ENCODE measurements around the gene IRX4.

The IRX4 gene

DNA sequence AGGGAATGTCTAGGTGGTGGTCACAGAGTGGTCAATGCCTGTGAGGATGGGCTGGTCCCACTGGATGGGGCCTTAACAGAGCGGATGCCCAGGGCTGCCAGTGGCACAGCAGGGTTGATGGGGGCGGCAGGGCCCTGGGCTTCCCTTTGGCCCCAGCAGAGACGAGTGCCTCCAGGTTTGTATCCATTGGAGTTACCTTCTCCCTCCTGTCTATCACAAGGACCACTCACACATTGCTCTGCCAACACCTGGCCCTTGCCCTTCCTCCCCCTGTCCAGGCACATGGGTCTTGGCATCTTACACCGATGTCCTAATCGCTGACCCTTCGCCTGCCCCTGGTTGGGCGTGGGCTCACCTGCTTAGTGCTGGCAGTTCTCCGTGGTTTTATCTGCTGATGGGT is 26.2 kb upstream of the IRX4 start:
- no peak overlapping the region for H3K4me3 Mint-ChIP-seq
- peaks cover 7% of the 10 kb centered on the region for H3K9me3 Mint-ChIP-seq
- ATAC-seq (ENCODE audit: low read depth) (no peak), DNase-seq (ENCODE audit: low spot score in 2 of 2) (no peak)
- H3K27ac Mint-ChIP-seq = no peak overlapping the region
- no peaks in the 10 kb centered on the region for H3K4me1 Mint-ChIP-seq
- peaks cover 9% of the 10 kb centered on the region for H3K27me3 Mint-ChIP-seq
- no peaks in the 10 kb centered on the region for H3K36me3 Mint-ChIP-seq

DNA sequence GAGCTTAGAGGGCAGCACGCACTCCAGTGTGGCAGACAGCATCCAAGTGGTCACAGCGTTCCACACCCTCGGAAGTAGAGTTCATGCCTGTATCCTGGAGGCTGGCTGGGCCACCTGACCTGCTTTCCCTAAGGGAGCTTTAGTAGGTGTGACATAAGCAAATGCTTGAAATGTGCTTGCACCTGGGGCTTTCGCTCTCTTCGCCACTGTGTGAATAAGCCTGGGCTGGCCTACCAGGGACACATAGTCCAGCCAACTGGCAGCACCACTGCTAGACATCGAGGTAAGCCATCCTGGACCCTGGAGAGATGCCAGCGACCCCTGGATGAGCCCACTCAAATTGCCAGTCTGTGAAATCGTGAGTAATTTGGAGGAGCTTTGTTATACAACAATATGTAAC is 24.9 kb upstream of the IRX4 start:
- DNase-seq (ENCODE audit: low spot score in 2 of 2) = no peak

DNA sequence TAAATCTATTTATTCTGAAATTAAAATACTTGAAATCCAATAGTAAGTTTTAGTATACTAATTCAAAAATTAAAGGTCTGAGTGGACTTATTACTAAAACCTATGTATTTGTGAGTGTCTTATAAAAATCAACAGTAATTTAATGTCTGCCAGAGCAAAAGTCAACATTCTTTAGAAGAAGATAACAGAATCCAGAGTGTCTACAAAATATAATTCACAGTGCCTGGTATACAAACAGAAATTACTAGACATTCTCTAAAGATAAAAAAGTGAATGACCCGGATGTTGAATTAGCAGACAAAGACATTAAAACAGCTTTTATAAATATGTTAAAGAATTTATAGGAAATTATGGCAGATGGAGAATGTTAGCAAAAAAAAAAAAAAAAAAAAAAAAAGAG is 22.4 kb upstream of the IRX4 start:
- DNase-seq (ENCODE audit: low spot score in 2 of 2) (no peak), ATAC-seq (ENCODE audit: low read depth) (no peak)
- no peak overlapping the region for H3K4me3 Mint-ChIP-seq
- peaks cover 10% of the 10 kb centered on the region for H3K27me3 Mint-ChIP-seq
- peaks cover 4% of the 10 kb centered on the region for H3K9me3 Mint-ChIP-seq
- no peaks in the 10 kb centered on the region for H3K36me3 Mint-ChIP-seq
- no peak overlapping the region for H3K27ac Mint-ChIP-seq
- no peaks in the 10 kb centered on the region for H3K4me1 Mint-ChIP-seq

More for the DNA sequence above, 24.9 kb upstream of the IRX4 start:
- peaks cover 9% of the 10 kb centered on the region for H3K27me3 Mint-ChIP-seq
- no peaks in the 10 kb centered on the region for H3K36me3 Mint-ChIP-seq
- no peak for ATAC-seq (ENCODE audit: low read depth)
- H3K4me3 Mint-ChIP-seq = no peak overlapping the region
- peaks cover 7% of the 10 kb centered on the region for H3K9me3 Mint-ChIP-seq
- no peak overlapping the region for H3K27ac Mint-ChIP-seq
- H3K4me1 Mint-ChIP-seq = no peaks in the 10 kb centered on the region

DNA sequence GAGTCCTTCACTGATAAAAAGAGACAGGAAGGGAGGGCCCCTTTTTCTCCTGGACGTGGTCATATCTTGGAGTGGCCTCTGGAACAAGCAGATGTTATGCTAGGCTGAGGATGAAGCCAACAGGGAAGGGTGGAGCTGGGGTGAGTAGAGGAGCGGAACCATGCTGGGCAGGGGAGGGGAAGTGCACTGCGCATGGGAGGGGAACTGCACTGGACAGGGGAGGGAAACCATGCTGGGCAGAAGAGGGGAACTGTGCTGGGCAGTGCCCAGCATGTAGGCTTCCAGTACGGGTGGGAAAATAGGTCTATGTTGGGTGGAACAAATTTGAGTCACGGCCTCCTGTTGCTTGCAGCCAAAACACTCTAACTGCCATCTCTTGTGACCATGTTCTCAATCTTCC is 19.3 kb upstream of the IRX4 start:
- H3K36me3 Mint-ChIP-seq = no peaks in the 10 kb centered on the region
- H3K9me3 Mint-ChIP-seq = peaks cover 4% of the 10 kb centered on the region
- no peak for DNase-seq (ENCODE audit: low spot score in 2 of 2)
- no peak overlapping the region for H3K27ac Mint-ChIP-seq
- no peak overlapping the region for H3K4me3 Mint-ChIP-seq
- ATAC-seq (ENCODE audit: low read depth) = no peak
- no peaks in the 10 kb centered on the region for H3K4me1 Mint-ChIP-seq
- H3K27me3 Mint-ChIP-seq = peaks cover 5% of the 10 kb centered on the region

DNA sequence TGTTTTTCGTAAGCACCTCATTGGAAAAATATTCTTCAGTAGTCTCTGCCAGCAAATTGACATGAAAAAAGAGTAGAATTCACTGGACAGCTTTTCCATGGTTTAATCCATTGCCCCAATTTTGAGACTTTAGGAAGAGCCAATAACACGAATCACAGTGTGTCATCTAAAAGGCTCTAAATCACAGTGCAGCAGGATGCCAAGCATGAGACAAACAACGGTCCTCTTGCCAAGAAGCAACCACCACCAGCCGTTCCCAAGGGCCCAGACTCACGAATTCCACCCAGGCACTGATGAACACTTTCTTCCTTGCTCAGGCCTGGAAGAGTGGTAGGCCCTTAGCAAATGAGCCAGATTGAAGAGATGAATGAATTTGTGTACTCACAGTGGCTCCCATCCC is 18.3 kb upstream of the IRX4 start:
- Mint-ChIP-seq H3K4me3 (no peak overlapping the region), H3K27me3 (peaks cover 8% of the 10 kb centered on the region)

DNA sequence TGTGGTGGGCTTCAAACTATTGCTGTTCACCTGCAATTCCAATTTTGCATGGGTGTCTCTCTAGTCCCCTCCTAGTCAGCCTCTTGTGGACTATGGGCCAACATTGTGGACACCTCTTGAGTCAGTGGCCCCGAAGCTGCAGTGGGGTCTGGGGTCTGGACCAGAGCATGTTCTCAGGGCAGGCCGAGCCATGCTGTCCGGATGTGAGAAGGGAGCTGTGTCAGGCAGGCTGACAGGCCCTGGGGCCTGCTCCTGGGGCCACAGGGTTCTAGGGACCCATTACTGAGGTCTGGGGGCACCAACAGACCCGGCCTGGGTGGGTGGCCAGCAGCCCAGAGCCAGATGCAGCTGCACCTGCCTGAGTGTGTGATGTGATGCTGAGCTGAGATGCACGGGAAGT is 16.5 kb upstream of the IRX4 start:
- no peak for DNase-seq (ENCODE audit: low spot score in 2 of 2)
- Mint-ChIP-seq H3K27ac (no peak overlapping the region), H3K27me3 (peaks cover 16% of the 10 kb centered on the region), H3K4me3 (no peak overlapping the region), H3K36me3 (no peaks in the 10 kb centered on the region), H3K9me3 (no peaks in the 10 kb centered on the region), H3K4me1 (no peaks in the 10 kb centered on the region)
- ATAC-seq (ENCODE audit: low read depth) = no peak

More for the DNA sequence above, 18.3 kb upstream of the IRX4 start:
- Mint-ChIP-seq H3K9me3 (peaks cover 4% of the 10 kb centered on the region), H3K27ac (no peak overlapping the region), H3K36me3 (no peaks in the 10 kb centered on the region), H3K4me1 (no peaks in the 10 kb centered on the region)
- ATAC-seq (ENCODE audit: low read depth) (no peak), DNase-seq (ENCODE audit: low spot score in 2 of 2) (no peak)

DNA sequence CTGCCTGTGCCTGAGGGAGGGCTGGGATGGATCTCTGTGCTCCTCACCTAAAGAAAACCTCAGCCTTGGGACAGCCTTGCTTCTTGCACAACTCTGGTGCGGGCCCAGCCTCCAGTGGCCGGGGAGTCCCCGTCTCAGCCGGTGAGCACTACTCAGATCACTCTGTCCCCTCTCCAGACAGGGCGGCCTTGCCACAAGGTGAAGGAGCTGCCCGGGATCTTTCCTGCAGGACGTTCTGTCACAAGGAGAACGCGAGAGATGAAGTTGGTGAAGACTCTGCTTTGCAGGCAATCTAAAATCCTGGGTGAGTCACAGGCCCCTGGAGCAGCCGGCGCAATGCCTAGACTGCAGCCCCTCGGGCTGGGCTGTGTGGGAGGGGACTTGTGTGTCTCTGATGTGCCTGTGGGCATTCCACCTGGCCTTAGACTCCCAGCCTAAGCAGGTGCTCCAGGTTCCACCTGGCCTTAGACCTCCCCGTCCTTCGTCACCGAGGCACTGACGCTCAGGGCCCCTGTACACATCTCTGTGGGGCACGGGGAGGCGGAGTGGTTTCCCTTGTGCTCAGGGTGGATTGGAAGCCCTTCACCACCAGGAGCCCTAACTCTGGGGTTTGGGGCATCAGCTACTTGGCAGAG is 15.2 kb upstream of the IRX4 start:
- Mint-ChIP-seq H3K27ac (no peak overlapping the region), H3K4me1 (no peaks in the 10 kb centered on the region), H3K36me3 (no peaks in the 10 kb centered on the region), H3K27me3 (peaks cover 14% of the 10 kb centered on the region), H3K9me3 (no peaks in the 10 kb centered on the region), H3K4me3 (no peak overlapping the region)
- ATAC-seq (ENCODE audit: low read depth) (no peak), DNase-seq (ENCODE audit: low spot score in 2 of 2) (no peak)

DNA sequence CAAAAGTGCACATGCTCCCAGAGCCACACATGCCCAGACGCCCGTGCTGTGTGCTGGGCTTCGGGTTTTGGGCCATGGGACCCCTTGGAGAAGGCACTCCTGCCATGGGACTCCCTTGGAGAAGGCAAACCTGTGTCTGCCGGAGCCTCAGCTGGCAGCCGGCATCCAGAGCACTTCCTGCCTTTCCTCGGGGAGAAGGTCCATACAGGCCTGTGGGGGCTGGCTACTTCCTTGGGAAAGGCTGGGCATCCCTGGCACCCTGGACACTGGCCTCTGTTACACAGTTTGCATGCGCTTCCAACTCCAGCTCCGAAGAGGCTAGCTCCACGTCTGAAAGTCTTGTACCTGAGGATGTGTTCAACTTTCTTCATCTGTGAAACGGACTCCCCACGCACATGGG is 14.7 kb upstream of the IRX4 start:
- no peak overlapping the region for H3K4me3 Mint-ChIP-seq
- no peaks in the 10 kb centered on the region for H3K9me3 Mint-ChIP-seq
- DNase-seq (ENCODE audit: low spot score in 2 of 2) (no peak), ATAC-seq (ENCODE audit: low read depth) (no peak)
- peaks cover 1% of the 10 kb centered on the region for H3K36me3 Mint-ChIP-seq
- peaks cover 15% of the 10 kb centered on the region for H3K27me3 Mint-ChIP-seq
- no peaks in the 10 kb centered on the region for H3K4me1 Mint-ChIP-seq
- H3K27ac Mint-ChIP-seq = no peak overlapping the region

DNA sequence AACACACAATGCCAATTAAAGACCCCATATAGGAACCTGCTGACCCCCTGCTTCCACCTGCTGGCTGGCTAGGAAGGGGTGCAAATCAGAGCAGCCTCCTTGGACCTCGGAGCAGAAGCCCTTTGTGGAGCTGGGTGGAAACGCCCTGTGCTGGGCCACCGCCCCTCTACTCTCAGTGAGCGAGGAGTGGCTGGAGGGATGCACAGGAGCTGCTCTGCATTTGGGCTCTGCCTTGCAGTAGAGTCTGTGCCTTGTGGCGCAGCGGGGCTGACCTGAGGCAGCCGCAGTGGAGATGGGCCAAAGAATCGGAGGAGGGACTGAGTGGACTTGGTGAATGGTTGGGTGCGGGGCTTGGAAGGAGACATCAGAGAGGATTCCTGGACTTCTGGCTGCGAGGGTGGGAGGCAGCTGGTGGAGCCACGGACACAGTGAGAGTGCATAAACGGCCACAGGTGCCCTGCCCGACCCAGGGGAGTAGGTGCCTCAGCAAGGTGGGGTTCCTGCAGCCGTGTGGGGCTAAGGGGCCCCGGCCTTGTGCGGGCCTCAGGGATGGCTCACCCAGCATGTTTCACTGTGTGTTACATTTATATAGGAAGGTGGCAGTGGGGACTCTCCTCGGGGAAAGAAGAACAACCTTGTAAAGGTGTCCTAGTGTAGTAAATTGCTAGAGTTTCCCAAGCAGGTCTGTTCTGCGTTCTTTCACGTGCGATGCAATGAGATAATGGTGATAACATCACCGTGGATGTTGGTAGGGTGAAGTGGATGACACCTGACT is 14.1 kb upstream of the IRX4 start:
- no peaks in the 10 kb centered on the region for H3K4me1 Mint-ChIP-seq
- peaks cover 14% of the 10 kb centered on the region for H3K27me3 Mint-ChIP-seq
- H3K4me3 Mint-ChIP-seq = no peak overlapping the region
- no peak for ATAC-seq (ENCODE audit: low read depth)
- H3K36me3 Mint-ChIP-seq = peaks cover 1% of the 10 kb centered on the region
- no peaks in the 10 kb centered on the region for H3K9me3 Mint-ChIP-seq
- H3K27ac Mint-ChIP-seq = no peak overlapping the region
- no peak for DNase-seq (ENCODE audit: low spot score in 2 of 2)

DNA sequence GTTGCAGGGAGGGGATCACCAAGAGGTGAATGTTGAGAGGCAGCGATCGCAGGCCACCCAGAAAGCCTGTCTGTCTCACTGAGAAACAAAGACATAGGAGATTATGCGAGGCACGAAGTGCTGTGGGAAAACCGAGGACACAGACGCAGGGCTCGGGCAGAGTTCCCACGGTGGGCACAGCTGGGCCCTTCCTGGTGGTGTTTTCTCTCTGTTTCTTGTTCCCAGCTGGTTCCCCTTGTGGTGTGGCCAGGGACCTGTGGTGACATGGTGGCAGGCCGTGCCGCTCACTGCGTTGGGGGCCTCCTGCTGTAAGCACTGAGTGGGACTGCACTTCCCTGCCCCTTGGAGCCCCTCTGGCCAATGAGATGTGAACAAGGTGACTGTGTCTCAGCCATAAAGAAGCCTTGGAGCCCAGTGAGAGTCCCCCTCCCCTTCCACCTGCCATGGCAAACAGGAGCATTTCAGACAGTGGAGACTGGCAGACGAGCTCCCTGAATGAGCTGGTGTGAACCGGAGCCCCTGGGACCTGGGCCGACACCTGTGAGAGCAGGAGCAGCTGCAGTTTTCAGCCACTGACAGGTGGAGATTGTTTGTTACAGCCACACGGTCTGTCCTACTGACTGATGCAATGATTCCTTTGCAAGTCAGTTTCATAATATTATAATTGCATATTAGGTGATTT is 13.2 kb upstream of the IRX4 start:
- H3K4me1 Mint-ChIP-seq = no peaks in the 10 kb centered on the region
- H3K4me3 Mint-ChIP-seq = no peak overlapping the region
- no peak overlapping the region for H3K27ac Mint-ChIP-seq
- DNase-seq (ENCODE audit: low spot score in 2 of 2) = no peak
- no peaks in the 10 kb centered on the region for H3K9me3 Mint-ChIP-seq
- no peak for ATAC-seq (ENCODE audit: low read depth)
- H3K36me3 Mint-ChIP-seq = peaks cover 1% of the 10 kb centered on the region
- H3K27me3 Mint-ChIP-seq = peaks cover 14% of the 10 kb centered on the region

DNA sequence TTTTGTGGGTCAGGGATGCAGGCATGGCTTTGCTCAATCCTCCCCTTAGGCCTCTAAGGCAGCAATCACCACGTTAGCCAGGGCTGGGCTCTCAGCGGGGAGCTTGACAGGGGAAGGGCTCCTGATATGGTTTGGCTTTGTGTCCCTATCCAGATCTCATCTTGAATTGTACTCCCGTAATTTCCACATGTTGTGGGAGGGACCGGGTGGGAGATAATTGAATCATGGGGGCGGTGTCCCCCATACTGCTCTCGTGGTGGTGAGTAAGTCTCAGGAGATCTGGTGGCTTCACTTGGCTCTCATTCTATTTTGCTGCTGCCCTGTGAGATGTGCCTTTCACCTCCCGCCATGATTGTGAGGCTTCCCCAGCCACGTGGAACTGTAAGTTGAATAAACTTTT is 11.5 kb upstream of the IRX4 start:
- no peak overlapping the region for H3K27ac Mint-ChIP-seq
- ATAC-seq (ENCODE audit: low read depth) = no peak
- peaks cover 16% of the 10 kb centered on the region for H3K27me3 Mint-ChIP-seq
- no peaks in the 10 kb centered on the region for H3K4me1 Mint-ChIP-seq
- no peak for DNase-seq (ENCODE audit: low spot score in 2 of 2)
- H3K4me3 Mint-ChIP-seq = no peak overlapping the region
- H3K36me3 Mint-ChIP-seq = peaks cover 1% of the 10 kb centered on the region
- H3K9me3 Mint-ChIP-seq = no peaks in the 10 kb centered on the region

DNA sequence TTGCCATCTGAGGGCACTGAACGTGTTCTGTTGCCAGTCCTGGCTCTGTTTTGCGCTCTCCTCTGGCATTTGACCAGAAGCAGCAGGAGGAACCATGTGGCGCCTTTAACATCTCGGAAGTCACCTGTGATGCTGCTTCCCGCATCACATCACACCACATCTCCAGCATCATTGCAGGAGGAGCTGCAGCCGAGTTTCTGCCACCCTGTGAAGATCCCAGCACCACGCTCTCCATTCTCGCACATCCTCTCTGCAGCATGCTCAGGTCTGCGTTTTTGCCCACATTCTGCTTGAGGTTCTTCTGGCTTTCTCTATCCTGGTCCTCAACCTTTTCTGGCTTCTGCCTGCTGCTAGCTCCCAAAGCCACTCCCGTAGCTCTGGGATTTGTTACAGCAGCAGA is 11.0 kb upstream of the IRX4 start:
- peaks cover 1% of the 10 kb centered on the region for H3K36me3 Mint-ChIP-seq
- peaks cover 17% of the 10 kb centered on the region for H3K27me3 Mint-ChIP-seq
- no peaks in the 10 kb centered on the region for H3K4me1 Mint-ChIP-seq
- H3K4me3 Mint-ChIP-seq = no peak overlapping the region
- H3K27ac Mint-ChIP-seq = no peak overlapping the region
- DNase-seq (ENCODE audit: low spot score in 2 of 2) (no peak), ATAC-seq (ENCODE audit: low read depth) (no peak)
- H3K9me3 Mint-ChIP-seq = no peaks in the 10 kb centered on the region

DNA sequence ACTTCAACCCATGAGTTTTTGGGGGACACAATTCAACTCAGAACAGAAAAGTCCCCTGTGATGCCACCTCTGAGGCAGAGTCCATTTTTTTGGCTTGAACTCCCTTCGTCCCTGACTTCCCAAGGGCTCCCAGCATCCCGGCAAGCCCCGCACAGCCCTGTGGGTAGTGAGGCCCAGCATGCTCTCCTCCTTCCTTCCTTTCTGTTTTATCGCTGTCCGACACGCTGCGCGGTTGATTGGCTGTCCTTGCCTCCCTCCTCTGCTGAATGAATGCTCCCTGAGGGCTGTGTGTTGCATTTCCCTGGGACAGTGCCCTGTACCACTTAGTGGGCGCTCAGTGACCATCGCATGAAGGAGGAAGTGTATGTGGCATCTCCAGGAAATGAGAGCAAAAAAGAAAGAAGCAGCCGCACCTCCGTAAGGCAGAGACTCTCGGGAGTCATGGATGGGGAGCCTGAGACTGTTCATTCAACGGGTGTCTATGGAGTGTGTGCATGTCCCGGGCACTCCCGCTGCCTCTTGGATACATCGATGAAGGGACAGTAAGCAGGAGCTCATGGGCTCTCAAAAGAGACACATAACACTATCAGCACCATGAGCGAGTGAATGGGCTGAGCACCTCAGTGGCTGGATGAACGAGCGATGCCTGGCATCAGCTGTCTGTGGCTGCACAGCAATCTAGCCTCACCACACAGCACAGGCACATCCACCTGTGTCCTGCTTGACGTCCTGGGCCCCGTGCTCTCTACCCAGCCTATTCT is 10.1 kb upstream of the IRX4 start:
- no peaks in the 10 kb centered on the region for H3K4me1 Mint-ChIP-seq
- no peak for DNase-seq (ENCODE audit: low spot score in 2 of 2)
- peaks cover 22% of the 10 kb centered on the region for H3K27me3 Mint-ChIP-seq
- H3K9me3 Mint-ChIP-seq = no peaks in the 10 kb centered on the region
- no peak overlapping the region for H3K4me3 Mint-ChIP-seq
- no peak overlapping the region for H3K27ac Mint-ChIP-seq
- ATAC-seq (ENCODE audit: low read depth) = no peak
- peaks cover 1% of the 10 kb centered on the region for H3K36me3 Mint-ChIP-seq

DNA sequence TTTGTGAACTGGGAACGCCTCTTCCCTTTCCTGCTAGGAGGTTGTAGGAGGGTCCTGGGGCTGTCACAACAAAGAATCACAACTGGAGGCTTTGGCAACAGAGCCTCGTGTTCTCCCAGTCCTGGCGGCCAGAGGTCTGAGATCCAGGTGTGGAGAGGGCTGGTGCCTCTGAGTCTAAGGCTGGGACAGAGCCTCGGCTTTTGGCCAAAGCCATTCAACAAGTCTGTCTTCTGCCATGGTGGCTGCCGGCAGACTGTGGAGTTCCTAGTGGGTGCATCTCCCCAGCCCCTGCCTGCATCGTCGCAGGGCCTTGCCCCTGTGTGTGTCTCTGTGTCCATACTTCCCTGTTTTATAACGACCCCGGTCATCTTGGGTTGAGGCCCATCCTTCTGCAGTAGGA is 9.5 kb upstream of the IRX4 start:
- Mint-ChIP-seq H3K4me1 (no peaks in the 10 kb centered on the region), H3K27me3 (peaks cover 22% of the 10 kb centered on the region), H3K4me3 (no peak overlapping the region)

More for the DNA sequence above, 9.5 kb upstream of the IRX4 start:
- Mint-ChIP-seq H3K36me3 (peaks cover 1% of the 10 kb centered on the region), H3K9me3 (no peaks in the 10 kb centered on the region), H3K27ac (no peak overlapping the region)
- DNase-seq (ENCODE audit: low spot score in 2 of 2) (no peak), ATAC-seq (ENCODE audit: low read depth) (no peak)
